GM10248 (cell line): ENCODE measurements around the gene POU3F1.

Experiments used
- CTCF ChIA-PET: fragments of 300-600 bp; sonication (Branson Sonifier 250); formaldehyde crosslinking; extraction: SDS; loops from one replicate; lab custom pipeline; 2021; ENCODE audit warnings: antibody characterized with exemption; lab: Yijun Ruan, JAX
- POLR2A ChIA-PET: fragments of 350-650 bp; sonication (Branson Sonifier 250); formaldehyde crosslinking; extraction: SDS; loops from one replicate; lab custom pipeline; 2020; ENCODE audit warnings: antibody characterized with exemption; lab: Yijun Ruan, JAX
- DNase-seq: peaks from one replicate; pipeline ENCODE4 v3.0.0; 2012; ENCODE audit errors: extremely low spot score
- TF ChIP-seq, protein P1 (sequence below): IDR thresholded peaks from 2 replicates; pipeline ENCODE4 v1.5.1; 2012; ENCODE audit warnings: mild to moderate bottlenecking, low read depth; ENCODE audit errors: extremely low read depth, missing control alignments, control extremely low read depth

Gene POU3F1

DNA sequence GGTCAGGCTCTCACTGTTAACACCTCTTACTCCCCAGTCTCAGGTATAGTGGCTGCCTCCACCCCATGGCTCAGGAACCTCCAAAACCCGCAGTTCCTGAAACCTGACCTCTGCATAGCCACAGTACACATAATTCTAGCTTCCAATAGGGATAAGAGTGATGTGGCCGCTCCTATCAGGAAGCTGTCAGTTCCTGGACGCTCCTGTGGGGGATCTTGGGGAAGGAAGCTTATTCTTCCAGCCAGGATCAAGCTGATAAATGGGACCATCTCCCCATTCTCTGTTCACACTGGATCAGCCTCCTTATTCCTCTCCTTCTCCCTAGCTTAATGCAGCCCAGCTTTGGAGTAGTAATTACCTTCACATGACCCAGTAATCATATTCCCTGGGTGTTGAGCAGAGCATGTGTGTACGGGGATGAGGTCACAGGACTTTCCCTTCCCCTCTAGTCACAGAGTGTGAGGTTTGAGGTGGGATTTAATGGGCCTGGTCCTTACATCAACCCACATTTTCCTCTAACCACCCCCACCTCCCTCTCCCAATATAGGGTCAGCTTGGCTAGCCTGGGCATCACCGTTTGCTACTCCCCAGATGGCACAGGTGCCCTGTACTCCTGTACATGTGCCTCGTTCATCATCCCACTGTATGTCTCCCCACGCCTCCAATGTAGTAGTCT lies 7.0 kb upstream of the POU3F1 start:
- TF ChIP-seq, protein P1, sequence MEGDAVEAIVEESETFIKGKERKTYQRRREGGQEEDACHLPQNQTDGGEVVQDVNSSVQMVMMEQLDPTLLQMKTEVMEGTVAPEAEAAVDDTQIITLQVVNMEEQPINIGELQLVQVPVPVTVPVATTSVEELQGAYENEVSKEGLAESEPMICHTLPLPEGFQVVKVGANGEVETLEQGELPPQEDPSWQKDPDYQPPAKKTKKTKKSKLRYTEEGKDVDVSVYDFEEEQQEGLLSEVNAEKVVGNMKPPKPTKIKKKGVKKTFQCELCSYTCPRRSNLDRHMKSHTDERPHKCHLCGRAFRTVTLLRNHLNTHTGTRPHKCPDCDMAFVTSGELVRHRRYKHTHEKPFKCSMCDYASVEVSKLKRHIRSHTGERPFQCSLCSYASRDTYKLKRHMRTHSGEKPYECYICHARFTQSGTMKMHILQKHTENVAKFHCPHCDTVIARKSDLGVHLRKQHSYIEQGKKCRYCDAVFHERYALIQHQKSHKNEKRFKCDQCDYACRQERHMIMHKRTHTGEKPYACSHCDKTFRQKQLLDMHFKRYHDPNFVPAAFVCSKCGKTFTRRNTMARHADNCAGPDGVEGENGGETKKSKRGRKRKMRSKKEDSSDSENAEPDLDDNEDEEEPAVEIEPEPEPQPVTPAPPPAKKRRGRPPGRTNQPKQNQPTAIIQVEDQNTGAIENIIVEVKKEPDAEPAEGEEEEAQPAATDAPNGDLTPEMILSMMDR = no peak
- DNase-seq = no peak
- ChIA-PET POLR2A (interaction anchor here (0.6 kb wide), 1 partner anchor 48 kb away, joined by 5 read pairs; no protein-coding TSS in a partner anchor), CTCF (interaction anchor here (0.8 to 2.9 kb wide), 7 partner anchors 8 to 782 kb away, joined by 3 to 22 read pairs (median 3); no protein-coding TSS in a partner anchor)

DNA sequence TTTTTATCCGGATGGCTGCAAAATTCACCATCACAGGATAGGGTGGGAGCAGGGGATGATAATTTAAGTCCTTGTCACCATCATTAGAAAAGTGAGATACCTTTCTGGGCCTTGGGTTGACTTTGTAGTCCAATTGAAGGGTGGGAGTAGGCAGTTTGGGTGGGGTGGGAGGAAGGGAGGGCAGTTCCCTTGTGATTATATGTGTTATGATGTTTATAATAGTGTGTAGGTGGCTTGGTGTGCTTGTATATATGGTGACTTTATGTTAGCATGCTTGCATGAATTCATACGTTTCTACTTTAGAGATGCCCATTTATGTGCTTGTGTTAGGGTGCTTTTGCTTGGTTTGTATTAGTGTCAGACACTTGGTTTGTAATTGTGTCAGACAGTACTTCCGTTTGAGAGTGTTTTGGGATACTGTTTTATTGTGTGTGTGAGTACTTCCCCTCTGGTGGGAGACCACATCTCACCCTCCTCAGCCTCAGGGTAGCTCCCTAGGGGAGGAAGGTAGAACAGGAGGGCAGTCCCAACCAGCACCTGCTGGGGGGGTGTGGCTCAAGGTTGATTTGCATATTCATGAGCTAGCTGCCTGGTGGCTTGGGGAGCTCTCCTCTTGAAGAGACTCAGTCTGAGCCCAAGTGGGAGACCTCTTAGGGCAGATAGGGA lies 6.3 kb upstream of the POU3F1 start:
- CTCF ChIA-PET = interaction anchor here (0.8 to 3.2 kb wide), 9 partner anchors 9 to 782 kb away, joined by 3 to 22 read pairs (median 3); no protein-coding TSS in a partner anchor
- peak; percentile 52 for DNase-seq
- POLR2A ChIA-PET = interaction anchor here (0.6 kb wide), 1 partner anchor 47 kb away, joined by 5 read pairs; no protein-coding TSS in a partner anchor
- TF ChIP-seq, protein P1 = no peak

DNA sequence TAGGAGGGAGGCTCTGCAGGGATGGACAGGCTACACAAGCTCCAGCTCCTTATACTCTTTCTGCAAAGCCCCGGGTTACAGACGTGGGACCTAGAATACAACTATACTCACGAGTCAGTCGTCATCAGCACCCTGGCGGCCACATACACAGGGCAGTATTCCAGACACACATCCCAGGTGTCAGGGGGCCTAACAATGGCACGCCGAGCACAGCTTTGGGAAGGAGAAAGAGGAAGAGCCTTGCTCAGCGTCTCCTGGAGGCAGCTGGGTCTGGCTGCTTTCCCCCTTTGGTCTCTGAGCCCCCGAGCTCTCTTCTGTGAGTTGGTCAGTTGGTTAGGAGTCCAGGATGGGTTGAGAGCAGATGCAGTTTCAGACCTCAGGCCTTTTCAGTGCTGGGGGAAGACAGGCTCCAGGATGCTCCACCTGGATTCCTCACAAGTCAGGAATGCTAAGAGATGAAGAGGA lies 4.5 kb upstream of the POU3F1 start:
- no peak for DNase-seq
- TF ChIP-seq, protein P1 = no peak
- CTCF ChIA-PET = interaction anchor here (1.0 to 3.2 kb wide), 4 partner anchors 11 to 31 kb away, joined by 3 to 13 read pairs (median 4); no protein-coding TSS in a partner anchor
- POLR2A ChIA-PET = interaction anchor here (1.0 kb wide), 1 partner anchor 23 kb away, joined by 3 read pairs; no protein-coding TSS in a partner anchor

DNA sequence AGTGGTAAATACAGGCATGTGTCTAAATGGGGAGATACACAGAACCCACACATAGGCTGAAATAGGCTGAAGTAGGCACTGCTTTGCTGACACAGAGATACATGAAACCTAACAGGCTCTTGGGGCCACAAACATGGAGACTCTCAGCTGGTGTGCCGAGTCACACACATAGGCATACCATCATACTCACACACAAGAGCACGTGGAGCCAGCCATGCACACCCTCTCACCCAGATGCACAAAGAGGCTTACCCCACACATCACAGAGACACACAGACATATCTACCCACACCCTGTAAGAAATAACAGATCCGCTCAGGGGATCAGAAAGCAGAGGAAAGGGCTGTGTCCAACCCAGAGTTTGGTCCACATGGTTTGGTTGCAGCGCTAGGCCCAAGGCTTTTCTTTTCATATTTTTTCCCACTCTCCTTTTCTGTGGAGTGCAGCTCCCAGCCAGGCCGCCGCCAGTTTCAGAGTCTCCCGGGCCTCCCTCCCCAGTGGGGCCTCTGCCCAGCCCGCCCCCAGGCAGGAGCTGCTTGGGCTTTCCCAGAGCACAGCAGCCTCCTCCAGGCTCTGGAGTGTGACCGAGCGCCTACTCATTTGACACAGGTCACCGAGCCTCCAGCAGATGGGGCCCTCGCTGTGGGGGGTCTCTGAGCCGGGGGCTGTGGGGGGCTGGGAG lies 3.9 kb upstream of the POU3F1 start:
- no peak for DNase-seq
- TF ChIP-seq, protein P1 = no peak
- CTCF ChIA-PET = interaction anchor here (1.0 to 3.2 kb wide), 4 partner anchors 12 to 32 kb away, joined by 3 to 13 read pairs (median 4); no protein-coding TSS in a partner anchor
- POLR2A ChIA-PET = interaction anchor here (1.0 kb wide), 1 partner anchor 22 kb away, joined by 3 read pairs; no protein-coding TSS in a partner anchor

DNA sequence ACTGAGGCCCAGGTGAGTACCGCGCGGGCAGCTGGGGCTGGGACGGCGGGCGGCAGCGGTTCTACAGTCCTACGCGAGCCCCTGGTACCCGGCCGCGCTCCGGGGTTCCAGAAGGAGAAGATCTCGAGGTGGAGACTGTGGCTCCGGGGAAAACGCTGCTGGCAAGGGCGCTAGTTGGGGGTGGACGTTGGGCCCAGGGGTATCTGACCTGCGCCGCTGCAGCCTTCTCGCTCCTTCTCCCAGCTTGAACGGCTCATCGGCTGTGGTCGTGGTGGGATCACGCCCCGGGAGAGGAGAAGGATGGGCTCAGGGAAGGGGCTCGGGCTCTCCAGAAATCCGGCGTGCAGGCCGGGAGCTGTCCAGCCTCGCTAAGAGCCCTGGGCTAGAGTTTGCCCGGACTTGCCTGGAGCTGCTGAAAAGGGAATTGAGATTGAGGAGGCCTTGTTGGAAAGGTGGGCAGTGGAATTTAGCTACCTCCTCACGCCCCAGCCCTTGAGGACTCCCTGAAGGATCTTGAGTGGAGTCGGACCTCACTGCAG lies 1.1 kb upstream of the POU3F1 start:
- POLR2A ChIA-PET = no interaction called here
- TF ChIP-seq, protein P1 = no peak
- DNase-seq = no peak
- CTCF ChIA-PET = interaction anchor here (1.0 to 2.0 kb wide), 8 partner anchors 9 to 29 kb away, joined by 3 to 10 read pairs (median 4); no protein-coding TSS in a partner anchor
